Activated CD4-positive, alpha-beta T cell treated with anti-CD3 and anti-CD28 coated beads, Interleukin-2, amount 10 ng/mL, durations not matched to agents 24 days and 14 days (primary cell): ENCODE measurements around the gene MTERF2. TPM values are rescaled to one million over a fixed set of nuclear protein-coding genes. Genes with fewer than 3 reads are reported as not detected.

Experiments
- DNase-seq: peaks from one replicate; pipeline ENCODE4 v3.0.0; 2022
- H3K27ac Mint-ChIP-seq: one replicate; pipeline ENCODE4 v1.8.0; 2022; ENCODE audit warnings: mild to moderate bottlenecking, mixed read lengths
- H3K27me3 Mint-ChIP-seq: one replicate; pipeline ENCODE4 v1.8.0; 2022; ENCODE audit warnings: mixed read lengths
- H3K36me3 Mint-ChIP-seq: one replicate; pipeline ENCODE4 v1.8.0; 2022; ENCODE audit warnings: low read depth, mild to moderate bottlenecking, mixed read lengths
- H3K4me1 Mint-ChIP-seq: one replicate; pipeline ENCODE4 v1.8.0; 2021; ENCODE audit warnings: mixed read lengths
- H3K4me3 Mint-ChIP-seq: one replicate; pipeline ENCODE4 v1.8.0; 2022; ENCODE audit warnings: mild to moderate bottlenecking, moderate library complexity, mixed read lengths
- H3K9me3 Mint-ChIP-seq: one replicate; pipeline ENCODE4 v1.8.0; 2021; ENCODE audit warnings: mixed read lengths
- intact Hi-C: fragments of 100-400 bp; cut with micrococcal nuclease; formaldehyde crosslinking; loops from one replicate; pipeline ENCODE4 v1.15.1; 2023
- total RNA-seq: library from RNA; stranded (reverse); gene quantifications from 2 replicates; pipeline ENCODE4 v1.2.3, GENCODE V29; 2022

Gene MTERF2
- total RNA-seq, 1 donor from 2014 or later = 4.3 TPM

GRCh38 chr12:106980944-106981343 lies 6.0 kb downstream of the MTERF2 start:
- Mint-ChIP-seq H3K27me3 (no peaks in the 10 kb centered on the region), H3K9me3 (peaks cover 12% of the 10 kb centered on the region), H3K36me3 (peaks cover 27% of the 10 kb centered on the region), H3K4me1 (peaks cover 20% of the 10 kb centered on the region), H3K27ac (no peak overlapping the region), H3K4me3 (no peak overlapping the region)
- DNase-seq = no peak
- intact Hi-C loops = no loop called here

GRCh38 chr12:106978035-106978800 lies 8.7 kb downstream of the MTERF2 start:
- DNase-seq = no peak
- H3K4me1 Mint-ChIP-seq = peaks cover 5% of the 10 kb centered on the region
- intact Hi-C loops = no loop called here
- no peak overlapping the region for H3K27ac Mint-ChIP-seq
- H3K4me3 Mint-ChIP-seq = no peak overlapping the region
- H3K36me3 Mint-ChIP-seq = peaks cover 17% of the 10 kb centered on the region
- H3K27me3 Mint-ChIP-seq = no peaks in the 10 kb centered on the region
- no peaks in the 10 kb centered on the region for H3K9me3 Mint-ChIP-seq

- no peaks in the 10 kb centered on the region for H3K9me3 Mint-ChIP-seq
- DNase-seq = no peak
- H3K27me3 Mint-ChIP-seq = no peaks in the 10 kb centered on the region
- no peak overlapping the region for H3K4me3 Mint-ChIP-seq
- intact Hi-C loops = no loop called here
- H3K4me1 Mint-ChIP-seq = peaks cover 5% of the 10 kb centered on the region
- peaks cover 17% of the 10 kb centered on the region for H3K36me3 Mint-ChIP-seq
- no peak overlapping the region for H3K27ac Mint-ChIP-seq
Measured at GRCh38 chr12:106976668-106977067, 10.3 kb downstream of the MTERF2 start.

GRCh38 chr12:106975993-106976658 lies 10.8 kb downstream of the MTERF2 start:
- Mint-ChIP-seq H3K9me3 (no peaks in the 10 kb centered on the region), H3K36me3 (peaks cover 22% of the 10 kb centered on the region), H3K27ac (no peak overlapping the region), H3K4me1 (peaks cover 5% of the 10 kb centered on the region), H3K4me3 (no peak overlapping the region), H3K27me3 (no peaks in the 10 kb centered on the region)
- DNase-seq = no peak
- intact Hi-C loops = no loop called here

GRCh38 chr12:106975098-106975497 lies 11.8 kb downstream of the MTERF2 start:
- Mint-ChIP-seq H3K4me3 (no peak overlapping the region), H3K27me3 (no peaks in the 10 kb centered on the region), H3K9me3 (no peaks in the 10 kb centered on the region), H3K4me1 (peaks cover 7% of the 10 kb centered on the region), H3K36me3 (peaks cover 28% of the 10 kb centered on the region), H3K27ac (no peak overlapping the region)
- intact Hi-C loops = no loop called here
- DNase-seq = no peak

- Mint-ChIP-seq H3K4me1 (peaks cover 7% of the 10 kb centered on the region), H3K4me3 (no peak overlapping the region), H3K27ac (no peak overlapping the region), H3K27me3 (no peaks in the 10 kb centered on the region), H3K36me3 (peaks cover 28% of the 10 kb centered on the region), H3K9me3 (no peaks in the 10 kb centered on the region)
- no peak for DNase-seq
- intact Hi-C loops = no loop called here
Measured at GRCh38 chr12:106974511-106974910, 12.4 kb downstream of the MTERF2 start.

- Mint-ChIP-seq H3K9me3 (no peaks in the 10 kb centered on the region), H3K27me3 (no peaks in the 10 kb centered on the region), H3K27ac (no peak overlapping the region), H3K4me1 (peaks cover 7% of the 10 kb centered on the region), H3K4me3 (no peak overlapping the region), H3K36me3 (peaks cover 29% of the 10 kb centered on the region)
- no peak for DNase-seq
- intact Hi-C loops = no loop called here
Measured at GRCh38 chr12:106973545-106973944, 13.4 kb downstream of the MTERF2 start.

GRCh38 chr12:106971065-106971464 lies 15.9 kb downstream of the MTERF2 start:
- intact Hi-C loops = no loop called here
- Mint-ChIP-seq H3K4me3 (no peak overlapping the region), H3K27me3 (no peaks in the 10 kb centered on the region), H3K4me1 (peaks cover 10% of the 10 kb centered on the region), H3K27ac (no peak overlapping the region), H3K36me3 (peaks cover 38% of the 10 kb centered on the region), H3K9me3 (no peaks in the 10 kb centered on the region)
- no peak for DNase-seq

- no peak overlapping the region for H3K27ac Mint-ChIP-seq
- peaks cover 33% of the 10 kb centered on the region for H3K36me3 Mint-ChIP-seq
- no peak overlapping the region for H3K4me3 Mint-ChIP-seq
- peaks cover 13% of the 10 kb centered on the region for H3K4me1 Mint-ChIP-seq
- H3K27me3 Mint-ChIP-seq = no peaks in the 10 kb centered on the region
- intact Hi-C loops = no loop called here
- no peak for DNase-seq
- no peaks in the 10 kb centered on the region for H3K9me3 Mint-ChIP-seq
Measured at GRCh38 chr12:106964526-106964925, 22.4 kb downstream of the MTERF2 start.

GRCh38 chr12:106962286-106962685 lies 24.7 kb downstream of the MTERF2 start:
- intact Hi-C loops = no loop called here
- Mint-ChIP-seq H3K36me3 (peaks cover 20% of the 10 kb centered on the region), H3K9me3 (no peaks in the 10 kb centered on the region), H3K4me3 (no peak overlapping the region), H3K27me3 (no peaks in the 10 kb centered on the region), H3K4me1 (peaks cover 21% of the 10 kb centered on the region), H3K27ac (no peak overlapping the region)
- DNase-seq = no peak

- no peak overlapping the region for H3K4me3 Mint-ChIP-seq
- peaks cover 16% of the 10 kb centered on the region for H3K36me3 Mint-ChIP-seq
- intact Hi-C loops = no loop called here
- H3K9me3 Mint-ChIP-seq = no peaks in the 10 kb centered on the region
- peaks cover 25% of the 10 kb centered on the region for H3K4me1 Mint-ChIP-seq
- no peak for DNase-seq
- H3K27me3 Mint-ChIP-seq = no peaks in the 10 kb centered on the region
- H3K27ac Mint-ChIP-seq = no peak overlapping the region
Measured at GRCh38 chr12:106960443-106960842, 26.5 kb downstream of the MTERF2 start.

- Mint-ChIP-seq H3K9me3 (no peaks in the 10 kb centered on the region), H3K27ac (peak overlapping the region; percentile 97), H3K4me1 (peaks cover 30% of the 10 kb centered on the region), H3K36me3 (peaks cover 10% of the 10 kb centered on the region), H3K27me3 (peaks cover 5% of the 10 kb centered on the region), H3K4me3 (peak overlapping the region; percentile 97)
- DNase-seq = no peak
- intact Hi-C loops = loop anchor here (5.0 kb wide), 1 partner anchor 655 kb away; the partner anchor contains the start of gene TCP11L2
Measured at GRCh38 chr12:106957583-106957982, 29.4 kb downstream of the MTERF2 start.

GRCh38 chr12:106956048-106956578 lies 30.8 kb downstream of the MTERF2 start:
- Mint-ChIP-seq H3K27me3 (peaks cover 11% of the 10 kb centered on the region), H3K27ac (peak overlapping the region; percentile 97), H3K4me1 (peaks cover 27% of the 10 kb centered on the region), H3K9me3 (peaks cover 4% of the 10 kb centered on the region), H3K36me3 (peaks cover 6% of the 10 kb centered on the region), H3K4me3 (peak overlapping the region; percentile 97)
- peak; percentile 88 for DNase-seq
- intact Hi-C loops = loop anchor here (1.0 to 5.0 kb wide), 2 partner anchors 31 to 654 kb away; partner anchors contain the start of genes MTERF2 and TCP11L2
